Activated naive CD4-positive, alpha-beta T cell treated with Interleukin-2 at 50 U/mL for 16 hours (primary cell): ENCODE measurements around the gene ZNF439.
"Not testable (repeated sequence)": the region's sequence is repeated elsewhere in the genome, so short reads cannot be mapped to it uniquely, and the experiment has no call there.

ENCODE experiments used
- DNase-seq: peaks from one replicate; pipeline ENCODE4 v3.0.0-alpha.2; 2020

ZNF439 gene

DNA sequence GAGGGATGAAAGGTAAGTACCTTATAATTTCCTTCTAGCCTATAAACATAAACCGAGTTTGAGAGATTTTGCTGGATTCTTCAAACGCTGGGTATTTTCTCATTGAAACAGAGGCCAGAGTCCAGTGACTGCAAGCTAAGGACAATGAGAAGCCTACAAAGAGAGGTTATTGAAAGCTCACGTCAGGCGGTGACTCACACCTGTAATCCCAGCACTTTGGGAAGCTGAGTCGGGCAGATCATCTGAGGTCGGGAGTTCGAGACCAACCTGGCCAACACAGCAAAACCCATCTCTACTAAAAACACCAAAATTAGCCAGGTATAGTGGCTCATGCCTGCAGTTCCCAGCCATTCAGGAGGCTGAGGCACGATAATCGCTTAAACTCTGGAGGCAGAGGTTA is 24.1 kb downstream of the ZNF439 start:
- DNase-seq: no peak

DNA sequence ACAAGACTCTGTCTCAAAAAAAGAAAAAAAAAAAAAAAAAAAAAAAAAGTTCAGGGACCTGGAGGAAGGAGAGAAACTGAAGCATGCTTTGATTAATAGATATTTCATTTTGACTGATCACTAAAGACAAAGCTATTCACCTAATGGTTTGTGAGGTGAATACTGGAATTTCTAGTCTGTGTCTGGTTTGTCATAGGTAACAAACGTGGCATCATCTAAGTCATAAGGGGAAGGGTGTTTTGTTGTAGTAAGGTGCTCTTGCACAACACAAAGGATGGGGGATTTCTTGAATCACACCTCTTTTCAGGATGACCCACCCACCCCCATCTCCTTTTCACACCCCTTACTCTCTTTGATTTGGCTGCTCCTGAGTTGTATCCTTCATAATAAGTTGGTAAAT is 25.2 kb downstream of the ZNF439 start:
- no peak for DNase-seq

GRCh38 chr19:11879687-11880266 is 31.3 kb downstream of the ZNF439 start:
- DNase-seq: peak; percentile 52

GRCh38 chr19:11880598-11880997 is 32.1 kb downstream of the ZNF439 start:
- no peak for DNase-seq

- peak; percentile 55 for DNase-seq
These were observed 32.8 kb downstream of the ZNF439 start for GRCh38 chr19:11881151-11881800.

DNA sequence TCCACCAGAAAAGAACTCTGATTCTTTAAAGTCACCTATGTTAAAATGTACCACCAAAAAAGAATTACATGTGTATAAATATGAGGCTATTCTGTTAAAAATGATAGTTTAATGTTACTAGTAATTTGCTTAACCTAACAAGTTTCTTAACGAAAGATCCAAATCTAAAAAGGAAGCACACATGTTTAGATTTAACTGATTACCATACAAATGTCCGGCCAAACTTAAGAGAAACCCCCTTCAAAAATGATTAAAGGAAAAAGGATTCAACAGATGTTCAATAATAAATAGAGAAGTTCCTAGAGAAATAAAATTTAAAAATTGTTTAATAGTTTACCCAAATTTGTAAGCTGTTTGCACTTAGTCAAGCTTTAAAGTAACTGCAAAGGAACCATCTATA is 34.1 kb downstream of the ZNF439 start:
- no peak for DNase-seq

GRCh38 chr19:11887234-11887610 is 38.7 kb downstream of the ZNF439 start:
- DNase-seq: no peak

DNA sequence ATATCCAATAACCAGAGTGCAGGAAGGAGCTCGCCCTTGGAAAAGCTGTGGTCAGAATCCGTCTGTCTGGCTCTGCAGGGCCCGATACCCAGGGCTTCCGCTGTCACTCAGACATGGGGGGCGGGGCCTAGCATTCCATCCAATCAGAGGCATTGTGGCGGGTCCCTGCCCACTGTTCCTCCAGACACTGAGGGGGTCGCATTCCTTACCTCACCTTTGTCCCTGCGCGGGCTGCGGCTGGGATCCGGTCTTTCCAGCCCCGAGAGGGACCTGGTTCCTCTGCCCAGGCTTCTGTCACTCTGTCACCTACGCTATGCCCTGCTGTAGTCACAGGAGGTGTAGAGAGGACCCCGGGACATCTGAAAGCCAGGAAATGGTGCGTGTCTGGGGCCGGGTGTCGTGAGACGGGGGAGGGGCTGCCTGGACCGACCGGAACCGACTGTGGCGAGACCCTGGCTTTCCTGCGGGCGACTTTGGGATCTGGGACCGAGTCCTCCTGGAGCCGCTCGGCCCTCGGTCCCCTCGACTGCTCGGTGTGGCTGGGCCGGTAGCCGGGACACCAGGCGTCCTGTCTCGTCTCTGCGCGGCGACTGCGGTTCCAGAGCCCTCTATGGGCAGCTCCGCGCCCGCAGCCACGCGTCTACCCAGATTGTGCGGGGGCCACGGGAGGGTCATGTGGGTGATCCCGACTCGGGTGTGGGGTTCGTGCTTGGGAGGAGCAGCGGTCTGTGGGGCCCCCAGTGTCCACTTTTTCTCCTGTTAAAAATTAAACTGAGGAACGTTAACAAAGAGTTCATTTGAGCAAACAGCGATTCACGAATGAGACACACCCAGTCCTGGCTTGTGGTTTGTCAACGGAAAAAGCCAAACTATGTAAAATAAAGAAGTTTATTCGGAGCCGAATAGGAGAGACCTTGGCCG is 39.3 kb downstream of the ZNF439 start, which contains the start of gene ZNF69:
Gene ZNF69 (plus strand): TSS at position 172 of the 921 bp plus-strand sequence. CDS start 142 bp downstream, at position 314.
- DNase-seq: peak; percentile 56

GRCh38 chr19:11889901-11890300 is 41.4 kb downstream of the ZNF439 start:
- not testable (repeated sequence) for DNase-seq

- DNase-seq: no peak
These were observed 42.1 kb downstream of the ZNF439 start for GRCh38 chr19:11890634-11891033.

DNA sequence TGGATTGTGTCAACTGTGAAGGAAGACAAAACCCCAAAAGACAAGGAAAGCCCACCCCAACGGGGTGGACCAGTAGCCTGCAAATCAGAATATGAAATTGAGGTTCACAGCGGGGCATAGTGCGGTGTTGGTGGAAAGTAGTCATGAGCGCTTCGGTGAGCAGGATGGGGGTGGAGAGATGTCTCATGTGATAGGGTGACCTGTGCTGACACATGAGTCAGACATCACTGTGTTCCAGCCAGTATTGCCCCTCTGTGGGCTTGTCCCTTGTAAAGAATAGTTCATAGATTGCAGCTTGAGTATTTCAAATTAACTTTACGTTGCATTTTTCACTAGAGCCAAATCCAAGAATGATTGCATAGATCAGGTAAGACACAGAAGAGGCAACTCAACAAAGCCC is 46.3 kb downstream of the ZNF439 start:
- no peak for DNase-seq

DNA sequence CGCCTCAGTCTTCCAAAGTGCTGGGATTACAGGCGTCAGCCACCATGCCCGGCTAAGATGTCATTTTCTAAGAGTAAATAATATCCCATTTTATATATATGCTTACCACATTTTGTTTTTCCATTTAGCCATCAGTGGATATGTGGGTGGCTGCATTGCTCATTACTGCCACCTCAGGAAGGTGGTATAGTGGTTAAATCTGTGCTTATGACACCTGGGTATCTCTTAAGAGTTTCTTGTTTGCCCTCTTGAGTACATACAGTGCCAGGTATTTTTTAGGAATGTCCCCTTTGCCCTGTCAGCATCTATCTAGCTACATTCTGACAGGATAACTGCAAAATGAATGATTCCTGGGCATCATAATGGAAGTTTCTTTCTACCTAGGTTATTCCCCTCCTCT is 53.7 kb downstream of the ZNF439 start:
- DNase-seq: no peak

- no peak for DNase-seq
These were observed 57.4 kb downstream of the ZNF439 start for GRCh38 chr19:11905928-11906327.

GRCh38 chr19:11911937-11912336 is 63.4 kb downstream of the ZNF439 start:
- not testable (repeated sequence) for DNase-seq

DNA sequence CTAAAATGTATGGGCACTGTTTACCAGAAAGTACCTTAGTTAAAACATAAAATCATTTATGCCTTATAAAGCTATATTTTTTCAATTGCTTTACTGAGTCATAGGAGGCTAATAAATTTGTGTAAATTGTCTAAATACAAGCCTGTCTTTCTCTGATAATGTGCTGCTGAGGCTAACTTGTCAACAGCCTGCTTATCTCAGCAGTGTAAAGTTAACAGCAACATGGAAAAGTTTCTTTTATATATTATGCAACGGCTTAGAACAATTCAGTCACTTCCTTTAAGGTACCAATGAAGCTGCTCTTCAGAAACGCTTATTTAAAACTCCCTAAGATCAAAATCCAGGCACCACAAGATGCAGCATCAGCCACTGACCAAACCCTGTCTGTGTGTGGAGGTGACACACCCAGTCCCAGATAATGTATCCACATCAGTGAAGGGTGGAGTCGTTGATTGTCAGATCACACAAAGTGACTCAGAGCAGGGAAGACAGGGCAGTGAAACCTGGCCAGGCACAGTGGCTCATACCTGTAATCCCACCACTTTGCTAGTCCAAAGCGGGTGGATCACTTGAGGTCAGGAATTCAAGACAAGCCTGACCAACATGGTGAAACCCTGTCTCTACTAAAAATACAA is 66.0 kb downstream of the ZNF439 start:
- not testable (repeated sequence) for DNase-seq
